Measurements from ENCODE around the gene DGLUCY. TPM values are rescaled to one million over a fixed set of nuclear protein-coding genes. Genes with fewer than 3 reads are reported as not detected.

The DGLUCY gene
- total and polyA plus RNA-seq, 2 of the 13 experiments (the other 11 are each of a cell fraction or from before 2014, with no cell fraction given), result 14.8 to 36.3 TPM

DNA sequence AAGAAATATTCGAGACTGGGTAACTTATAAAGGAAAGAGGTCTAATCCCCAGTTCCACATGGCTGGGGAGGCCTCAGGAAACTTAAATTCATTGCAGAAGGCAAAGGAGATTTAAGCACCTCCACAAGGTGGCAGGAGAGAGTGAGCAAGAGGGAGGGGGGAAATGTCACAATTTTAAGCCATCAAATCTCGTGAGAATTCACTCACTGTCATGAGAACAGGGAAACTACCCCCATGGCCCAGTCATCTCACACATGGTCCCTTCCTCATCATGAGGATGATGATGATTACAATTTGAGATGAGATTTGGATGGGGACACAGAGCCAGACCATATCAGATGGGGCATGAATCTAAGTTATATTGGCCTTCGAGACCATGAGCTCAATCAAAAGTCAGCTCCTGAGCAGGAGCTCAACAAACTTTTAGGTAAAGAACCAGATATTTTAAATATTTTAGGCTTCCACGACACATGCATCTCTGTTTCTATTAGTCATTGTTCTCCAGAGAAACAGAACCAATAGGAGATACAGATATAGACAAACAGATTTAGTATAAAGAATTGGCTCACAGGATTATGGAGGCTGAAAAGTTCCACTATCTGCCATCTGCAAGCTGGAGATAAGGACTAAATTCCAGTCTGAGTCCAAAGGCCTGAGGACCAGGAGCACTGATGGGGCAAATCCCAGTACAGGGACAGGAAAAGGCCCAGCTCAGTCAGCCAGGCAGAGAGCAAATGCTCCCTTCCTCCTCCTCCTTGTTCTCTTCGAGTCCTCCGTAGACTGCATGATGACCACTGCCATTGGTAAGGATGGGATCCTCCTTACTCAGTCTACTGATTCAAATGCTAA is 24.9 kb downstream of the DGLUCY start (continued):
- TF ChIP-seq, protein P1, sequence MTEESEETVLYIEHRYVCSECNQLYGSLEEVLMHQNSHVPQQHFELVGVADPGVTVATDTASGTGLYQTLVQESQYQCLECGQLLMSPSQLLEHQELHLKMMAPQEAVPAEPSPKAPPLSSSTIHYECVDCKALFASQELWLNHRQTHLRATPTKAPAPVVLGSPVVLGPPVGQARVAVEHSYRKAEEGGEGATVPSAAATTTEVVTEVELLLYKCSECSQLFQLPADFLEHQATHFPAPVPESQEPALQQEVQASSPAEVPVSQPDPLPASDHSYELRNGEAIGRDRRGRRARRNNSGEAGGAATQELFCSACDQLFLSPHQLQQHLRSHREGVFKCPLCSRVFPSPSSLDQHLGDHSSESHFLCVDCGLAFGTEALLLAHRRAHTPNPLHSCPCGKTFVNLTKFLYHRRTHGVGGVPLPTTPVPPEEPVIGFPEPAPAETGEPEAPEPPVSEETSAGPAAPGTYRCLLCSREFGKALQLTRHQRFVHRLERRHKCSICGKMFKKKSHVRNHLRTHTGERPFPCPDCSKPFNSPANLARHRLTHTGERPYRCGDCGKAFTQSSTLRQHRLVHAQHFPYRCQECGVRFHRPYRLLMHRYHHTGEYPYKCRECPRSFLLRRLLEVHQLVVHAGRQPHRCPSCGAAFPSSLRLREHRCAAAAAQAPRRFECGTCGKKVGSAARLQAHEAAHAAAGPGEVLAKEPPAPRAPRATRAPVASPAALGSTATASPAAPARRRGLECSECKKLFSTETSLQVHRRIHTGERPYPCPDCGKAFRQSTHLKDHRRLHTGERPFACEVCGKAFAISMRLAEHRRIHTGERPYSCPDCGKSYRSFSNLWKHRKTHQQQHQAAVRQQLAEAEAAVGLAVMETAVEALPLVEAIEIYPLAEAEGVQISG (CRISPR knock-in tag; IDR thresholded peaks at IDR 0.05), result no peak
- peak; percentile 83 for TF ChIP-seq CHD2 (IDR thresholded peaks at IDR 0.05; ENCODE audit: low read depth, low read length)
- TF ChIP-seq KDM4B (CRISPR knock-in tag; IDR thresholded peaks at IDR 0.05), result no peak
- TF ChIP-seq SATB2 (CRISPR knock-in tag; IDR thresholded peaks at IDR 0.05), result no peak
- TF ChIP-seq, protein P2, sequence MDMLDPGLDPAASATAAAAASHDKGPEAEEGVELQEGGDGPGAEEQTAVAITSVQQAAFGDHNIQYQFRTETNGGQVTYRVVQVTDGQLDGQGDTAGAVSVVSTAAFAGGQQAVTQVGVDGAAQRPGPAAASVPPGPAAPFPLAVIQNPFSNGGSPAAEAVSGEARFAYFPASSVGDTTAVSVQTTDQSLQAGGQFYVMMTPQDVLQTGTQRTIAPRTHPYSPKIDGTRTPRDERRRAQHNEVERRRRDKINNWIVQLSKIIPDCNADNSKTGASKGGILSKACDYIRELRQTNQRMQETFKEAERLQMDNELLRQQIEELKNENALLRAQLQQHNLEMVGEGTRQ (IDR thresholded peaks at IDR 0.05; ENCODE audit: low read depth, low read length), result no peak
- TF ChIP-seq, protein P2 (CRISPR knock-in tag; IDR thresholded peaks at IDR 0.05; ENCODE audit: borderline replicate concordance), result no peak
- no peak for TF ChIP-seq ZNF251 (CRISPR knock-in tag; IDR thresholded peaks at IDR 0.05)
- peak; percentile 84 for TF ChIP-seq ZNF263 (CRISPR knock-in tag; IDR thresholded peaks at IDR 0.05)
- TF ChIP-seq, protein P3, sequence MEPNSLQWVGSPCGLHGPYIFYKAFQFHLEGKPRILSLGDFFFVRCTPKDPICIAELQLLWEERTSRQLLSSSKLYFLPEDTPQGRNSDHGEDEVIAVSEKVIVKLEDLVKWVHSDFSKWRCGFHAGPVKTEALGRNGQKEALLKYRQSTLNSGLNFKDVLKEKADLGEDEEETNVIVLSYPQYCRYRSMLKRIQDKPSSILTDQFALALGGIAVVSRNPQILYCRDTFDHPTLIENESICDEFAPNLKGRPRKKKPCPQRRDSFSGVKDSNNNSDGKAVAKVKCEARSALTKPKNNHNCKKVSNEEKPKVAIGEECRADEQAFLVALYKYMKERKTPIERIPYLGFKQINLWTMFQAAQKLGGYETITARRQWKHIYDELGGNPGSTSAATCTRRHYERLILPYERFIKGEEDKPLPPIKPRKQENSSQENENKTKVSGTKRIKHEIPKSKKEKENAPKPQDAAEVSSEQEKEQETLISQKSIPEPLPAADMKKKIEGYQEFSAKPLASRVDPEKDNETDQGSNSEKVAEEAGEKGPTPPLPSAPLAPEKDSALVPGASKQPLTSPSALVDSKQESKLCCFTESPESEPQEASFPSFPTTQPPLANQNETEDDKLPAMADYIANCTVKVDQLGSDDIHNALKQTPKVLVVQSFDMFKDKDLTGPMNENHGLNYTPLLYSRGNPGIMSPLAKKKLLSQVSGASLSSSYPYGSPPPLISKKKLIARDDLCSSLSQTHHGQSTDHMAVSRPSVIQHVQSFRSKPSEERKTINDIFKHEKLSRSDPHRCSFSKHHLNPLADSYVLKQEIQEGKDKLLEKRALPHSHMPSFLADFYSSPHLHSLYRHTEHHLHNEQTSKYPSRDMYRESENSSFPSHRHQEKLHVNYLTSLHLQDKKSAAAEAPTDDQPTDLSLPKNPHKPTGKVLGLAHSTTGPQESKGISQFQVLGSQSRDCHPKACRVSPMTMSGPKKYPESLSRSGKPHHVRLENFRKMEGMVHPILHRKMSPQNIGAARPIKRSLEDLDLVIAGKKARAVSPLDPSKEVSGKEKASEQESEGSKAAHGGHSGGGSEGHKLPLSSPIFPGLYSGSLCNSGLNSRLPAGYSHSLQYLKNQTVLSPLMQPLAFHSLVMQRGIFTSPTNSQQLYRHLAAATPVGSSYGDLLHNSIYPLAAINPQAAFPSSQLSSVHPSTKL (CRISPR knock-in tag; IDR thresholded peaks at IDR 0.05), result no peak
- peak; percentile 60 for TF ChIP-seq SMC3 (IDR thresholded peaks at IDR 0.05; ENCODE audit: low read length)
- no peak for TF ChIP-seq PLRG1 (conservative IDR thresholded peaks at IDR 0.05)
- no peak for TF ChIP-seq HES4 (CRISPR knock-in tag; IDR thresholded peaks at IDR 0.05; ENCODE audit: borderline replicate concordance)
- TF ChIP-seq, protein P4, sequence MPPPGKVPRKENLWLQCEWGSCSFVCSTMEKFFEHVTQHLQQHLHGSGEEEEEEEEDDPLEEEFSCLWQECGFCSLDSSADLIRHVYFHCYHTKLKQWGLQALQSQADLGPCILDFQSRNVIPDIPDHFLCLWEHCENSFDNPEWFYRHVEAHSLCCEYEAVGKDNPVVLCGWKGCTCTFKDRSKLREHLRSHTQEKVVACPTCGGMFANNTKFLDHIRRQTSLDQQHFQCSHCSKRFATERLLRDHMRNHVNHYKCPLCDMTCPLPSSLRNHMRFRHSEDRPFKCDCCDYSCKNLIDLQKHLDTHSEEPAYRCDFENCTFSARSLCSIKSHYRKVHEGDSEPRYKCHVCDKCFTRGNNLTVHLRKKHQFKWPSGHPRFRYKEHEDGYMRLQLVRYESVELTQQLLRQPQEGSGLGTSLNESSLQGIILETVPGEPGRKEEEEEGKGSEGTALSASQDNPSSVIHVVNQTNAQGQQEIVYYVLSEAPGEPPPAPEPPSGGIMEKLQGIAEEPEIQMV (CRISPR knock-in tag; IDR thresholded peaks at IDR 0.05; ENCODE audit: low read depth), result no peak
- TF ChIP-seq, protein P5, sequence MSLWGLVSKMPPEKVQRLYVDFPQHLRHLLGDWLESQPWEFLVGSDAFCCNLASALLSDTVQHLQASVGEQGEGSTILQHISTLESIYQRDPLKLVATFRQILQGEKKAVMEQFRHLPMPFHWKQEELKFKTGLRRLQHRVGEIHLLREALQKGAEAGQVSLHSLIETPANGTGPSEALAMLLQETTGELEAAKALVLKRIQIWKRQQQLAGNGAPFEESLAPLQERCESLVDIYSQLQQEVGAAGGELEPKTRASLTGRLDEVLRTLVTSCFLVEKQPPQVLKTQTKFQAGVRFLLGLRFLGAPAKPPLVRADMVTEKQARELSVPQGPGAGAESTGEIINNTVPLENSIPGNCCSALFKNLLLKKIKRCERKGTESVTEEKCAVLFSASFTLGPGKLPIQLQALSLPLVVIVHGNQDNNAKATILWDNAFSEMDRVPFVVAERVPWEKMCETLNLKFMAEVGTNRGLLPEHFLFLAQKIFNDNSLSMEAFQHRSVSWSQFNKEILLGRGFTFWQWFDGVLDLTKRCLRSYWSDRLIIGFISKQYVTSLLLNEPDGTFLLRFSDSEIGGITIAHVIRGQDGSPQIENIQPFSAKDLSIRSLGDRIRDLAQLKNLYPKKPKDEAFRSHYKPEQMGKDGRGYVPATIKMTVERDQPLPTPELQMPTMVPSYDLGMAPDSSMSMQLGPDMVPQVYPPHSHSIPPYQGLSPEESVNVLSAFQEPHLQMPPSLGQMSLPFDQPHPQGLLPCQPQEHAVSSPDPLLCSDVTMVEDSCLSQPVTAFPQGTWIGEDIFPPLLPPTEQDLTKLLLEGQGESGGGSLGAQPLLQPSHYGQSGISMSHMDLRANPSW (CRISPR knock-in tag; IDR thresholded peaks at IDR 0.05; ENCODE audit: borderline replicate concordance), result no peak
- TF ChIP-seq CCAR2 (optimal IDR thresholded peaks at IDR 0.05; ENCODE audit: low read depth, low read length), result no peak
- no peak for TF ChIP-seq ZMYM4 (CRISPR knock-in tag; IDR thresholded peaks at IDR 0.05)

Measured in HepG2 (cell line).